NCI-H2081 (cell line): ENCODE measurements around the gene NINJ2.

Source experiments
- DNase-seq, 2 experiments: peaks; one replicate each; lab custom pipeline; 2025; lab: John Stamatoyannopoulos, UW

NINJ2 gene

DNA sequence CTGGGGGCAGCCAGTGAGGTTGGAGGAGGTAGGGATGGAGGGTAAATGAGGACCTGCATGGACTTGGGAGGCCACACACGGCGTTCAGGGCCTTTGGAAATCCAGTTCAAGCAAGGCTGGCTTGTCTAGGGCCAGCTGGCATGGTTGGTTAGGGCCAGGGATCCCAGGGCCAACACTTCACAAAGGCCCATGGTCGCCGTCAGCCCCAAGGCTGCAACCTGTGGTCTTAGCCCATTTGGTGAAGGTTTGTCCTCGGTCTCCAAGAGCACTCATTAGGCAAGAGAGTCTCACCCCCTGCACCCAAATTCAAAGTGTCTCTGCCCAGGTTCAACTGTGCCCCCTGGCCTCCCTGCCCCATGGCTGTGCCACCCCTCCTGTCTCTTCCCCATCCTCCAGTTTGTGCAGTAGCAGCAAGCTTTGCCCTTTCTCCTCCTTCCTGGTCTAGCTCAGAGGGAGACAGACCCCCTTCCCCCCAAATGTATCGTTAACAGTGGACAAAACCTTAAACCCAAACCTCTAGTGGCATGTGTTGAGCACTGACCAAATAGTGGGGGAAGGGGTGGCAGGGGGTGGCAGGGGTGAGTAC, 94.1 kb downstream of the NINJ2 start:
- no peak for DNase-seq

- DNase-seq, result no peak
Measured at GRCh38 chr12:568486-568885, 94.8 kb downstream of the NINJ2 start.

DNA sequence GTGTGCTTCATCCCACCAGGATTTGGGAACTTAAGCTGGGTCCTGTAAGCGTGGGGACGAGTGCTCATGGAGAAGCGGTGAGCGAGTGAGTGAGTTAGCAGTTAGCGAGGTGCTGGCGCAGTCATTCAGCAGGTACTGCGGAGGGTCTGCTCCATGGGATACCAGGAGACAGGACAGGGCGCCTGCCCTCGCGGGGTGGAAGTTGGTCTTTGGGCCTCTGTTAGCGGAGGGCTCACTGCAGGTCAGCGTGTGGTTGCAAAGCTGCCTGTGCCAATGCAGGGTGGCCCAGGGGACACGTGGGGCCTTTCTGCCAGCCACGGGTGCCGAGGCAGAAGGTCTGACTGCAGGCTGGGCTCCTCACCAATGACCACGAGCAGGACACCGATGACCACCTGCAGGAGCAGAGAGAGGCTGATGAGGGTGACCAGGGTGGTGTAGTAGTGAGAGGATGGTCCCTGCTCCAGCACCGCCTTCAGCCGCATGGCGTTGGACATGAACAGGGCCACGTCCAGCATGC, 97.6 kb downstream of the NINJ2 start:
- DNase-seq, result no peak

GRCh38 chr12:565161-565560, 98.1 kb downstream of the NINJ2 start:
- no peak for DNase-seq

- DNase-seq, result no peak
Measured at GRCh38 chr12:563787-564298, 99.4 kb downstream of the NINJ2 start.

DNA sequence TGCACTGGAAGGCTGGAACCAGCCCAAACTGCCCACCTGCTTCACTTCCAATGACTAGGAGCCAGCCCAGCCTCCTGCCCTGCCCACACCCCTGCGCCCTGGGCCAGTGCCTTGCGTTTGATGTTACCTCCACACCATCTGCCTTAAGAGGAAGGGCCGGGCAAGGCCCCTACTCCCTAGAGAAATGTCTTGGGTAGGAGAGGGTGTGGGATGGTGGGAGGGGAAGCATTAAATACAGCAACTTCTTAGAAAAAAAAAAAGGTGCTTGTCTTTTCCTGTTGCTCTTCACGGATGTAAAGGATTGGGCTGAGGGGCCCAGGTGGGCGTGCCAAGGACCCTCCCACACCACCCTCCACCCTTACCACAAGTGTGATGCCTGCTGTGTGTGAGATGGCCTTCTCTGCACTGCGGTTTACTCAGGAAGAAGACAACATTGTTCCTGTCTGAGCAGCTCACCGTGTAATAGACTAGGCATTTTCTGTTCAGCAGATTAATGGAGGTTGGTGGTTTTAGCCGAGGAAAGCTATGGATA, 99.9 kb downstream of the NINJ2 start:
- DNase-seq, result no peak

- DNase-seq, result no peak
Measured at GRCh38 chr12:562634-563033, 100.6 kb downstream of the NINJ2 start.

GRCh38 chr12:561908-562593, 101.2 kb downstream of the NINJ2 start:
- DNase-seq, result no peak

- DNase-seq, result no peak
Measured at GRCh38 chr12:561391-561705, 101.9 kb downstream of the NINJ2 start.

DNA sequence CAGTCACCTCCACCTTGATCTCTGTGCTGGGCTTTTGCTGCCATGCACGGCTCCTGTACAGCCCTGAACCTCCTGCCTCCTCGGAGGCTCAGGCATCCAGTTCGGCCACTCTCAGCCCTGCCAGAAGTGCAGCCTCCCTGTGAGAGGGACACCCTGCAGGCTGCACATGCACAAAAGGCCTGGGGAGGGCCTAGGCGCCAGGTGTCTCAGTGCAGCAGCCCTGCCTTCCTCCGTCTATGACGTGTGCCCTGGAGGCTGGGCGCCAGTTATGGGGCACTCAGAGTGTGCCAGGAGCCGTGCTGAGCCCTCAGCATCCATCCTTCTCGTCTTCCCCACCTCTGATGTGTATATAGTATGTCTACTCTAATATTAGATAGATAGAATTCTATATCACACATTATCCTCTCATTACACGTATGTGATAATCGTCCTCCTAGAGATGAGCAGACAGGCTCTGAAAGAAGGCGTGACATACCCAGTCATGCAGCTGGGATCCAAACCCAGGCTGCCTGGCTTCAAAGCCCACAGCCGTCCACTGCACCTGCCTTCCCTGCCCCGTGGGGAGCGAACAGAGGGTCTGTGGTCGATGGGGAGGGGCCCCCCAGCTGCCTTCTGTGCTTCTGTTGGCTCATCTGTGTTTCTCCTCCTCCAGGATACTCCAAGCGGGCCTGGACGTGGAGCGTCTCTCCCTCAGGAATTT, 102.4 kb downstream of the NINJ2 start:
- DNase-seq, result peak; percentile 25 to 46

DNA sequence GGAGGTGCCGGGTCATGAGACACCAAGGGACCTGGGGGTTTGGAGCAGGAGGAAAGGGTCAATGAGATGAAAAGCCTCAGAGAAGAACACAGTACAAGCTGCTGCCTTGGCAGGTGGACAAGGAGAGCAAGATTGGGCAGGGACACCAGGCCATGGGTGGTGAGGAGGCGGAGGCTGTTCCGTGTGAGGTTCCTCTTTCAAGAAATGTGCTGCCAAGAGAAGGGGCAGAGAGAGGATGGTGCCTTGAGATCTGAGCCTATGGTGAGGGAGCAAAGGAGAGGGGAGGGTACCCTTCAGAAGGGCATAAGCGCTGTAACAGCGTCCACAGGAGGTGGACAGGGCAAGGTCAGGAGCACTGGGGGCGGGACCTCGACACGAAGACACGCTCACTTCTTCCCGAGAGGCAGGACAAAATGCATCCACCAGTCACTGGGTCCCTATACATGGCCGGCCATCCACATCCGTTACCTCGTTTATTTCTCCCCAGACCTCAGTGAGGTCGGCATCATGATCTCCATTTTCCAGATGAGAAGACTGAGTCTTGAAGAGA, 103.3 kb downstream of the NINJ2 start:
- DNase-seq, result no peak

DNA sequence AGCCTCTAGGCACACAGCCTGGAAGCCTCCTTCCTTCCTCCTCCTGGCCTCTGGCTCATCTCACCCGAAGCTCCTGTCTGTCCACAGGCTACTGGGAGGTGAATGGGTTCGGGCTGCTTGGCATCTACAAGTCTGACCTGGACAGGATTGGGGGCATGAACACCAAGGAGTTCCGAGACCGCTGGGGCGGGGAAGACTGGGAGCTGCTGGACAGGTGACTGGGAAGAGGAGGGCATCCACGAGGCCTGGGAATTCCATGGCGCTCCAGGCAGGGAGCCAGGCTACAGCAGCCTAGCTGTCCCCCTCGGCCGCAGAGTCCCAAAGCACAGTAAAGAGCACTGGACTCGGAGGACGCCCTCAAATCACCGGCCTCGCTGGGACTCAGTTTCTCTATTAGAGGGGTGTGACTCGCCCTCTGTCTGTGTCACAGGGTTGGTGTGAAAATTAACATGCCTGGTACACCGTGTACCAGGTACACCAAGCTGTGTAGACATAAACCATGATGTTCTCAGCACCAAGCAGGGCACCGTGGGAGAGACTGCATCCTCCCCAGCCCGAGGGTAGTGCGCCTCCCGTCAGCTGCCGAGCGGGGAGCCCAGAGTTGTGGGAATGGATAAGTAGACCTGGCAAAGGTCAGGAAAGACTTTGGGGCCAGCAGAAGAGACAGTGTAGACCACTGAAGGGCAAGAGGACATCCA, 103.9 kb downstream of the NINJ2 start:
- no peak for DNase-seq

- DNase-seq, result no peak
Measured at GRCh38 chr12:558580-558979, 104.7 kb downstream of the NINJ2 start.

DNA sequence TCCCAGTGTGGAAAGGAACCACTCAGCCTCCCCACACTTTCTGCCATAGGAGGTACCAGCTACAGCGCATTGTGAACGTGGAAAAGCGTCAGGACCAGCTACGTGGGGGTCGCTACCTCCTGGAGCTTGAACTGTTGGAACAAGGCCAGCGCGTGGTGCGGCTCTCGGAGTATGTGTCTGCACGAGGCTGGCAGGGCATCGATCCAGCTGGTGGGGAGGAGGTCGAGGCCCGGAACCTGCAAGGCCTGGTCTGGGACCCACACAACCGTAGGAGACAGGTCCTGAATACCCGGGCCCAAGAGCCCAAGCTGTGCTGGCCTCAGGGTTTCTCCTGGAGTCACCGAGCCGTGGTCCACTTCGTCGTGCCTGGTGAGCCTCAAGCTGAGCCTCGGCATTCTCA, 106.7 kb downstream of the NINJ2 start:
- DNase-seq, result no peak

- no peak for DNase-seq
Measured at GRCh38 chr12:554001-554285, 109.3 kb downstream of the NINJ2 start.

GRCh38 chr12:553216-554000, 109.8 kb downstream of the NINJ2 start:
- no peak for DNase-seq

DNA sequence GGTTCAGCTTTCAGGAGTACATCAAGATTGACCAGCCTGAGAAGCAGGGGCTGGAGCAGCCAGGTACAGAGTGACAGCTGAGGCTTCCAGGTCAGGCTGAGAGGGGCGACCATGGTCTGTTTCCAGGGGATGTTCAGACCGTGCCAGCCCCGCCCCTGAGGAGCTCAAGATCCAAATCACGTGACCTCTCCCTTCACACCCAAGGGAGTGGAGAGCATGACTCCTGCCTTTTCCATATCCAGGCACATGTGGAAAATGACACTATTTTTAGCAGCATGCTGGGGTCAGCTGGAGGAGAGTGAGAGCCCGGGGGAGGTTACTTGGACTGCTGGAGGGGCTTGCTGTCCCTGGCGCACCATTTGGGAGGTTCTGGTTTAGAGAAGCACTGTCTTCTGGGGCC, 110.8 kb downstream of the NINJ2 start:
- no peak for DNase-seq

DNA sequence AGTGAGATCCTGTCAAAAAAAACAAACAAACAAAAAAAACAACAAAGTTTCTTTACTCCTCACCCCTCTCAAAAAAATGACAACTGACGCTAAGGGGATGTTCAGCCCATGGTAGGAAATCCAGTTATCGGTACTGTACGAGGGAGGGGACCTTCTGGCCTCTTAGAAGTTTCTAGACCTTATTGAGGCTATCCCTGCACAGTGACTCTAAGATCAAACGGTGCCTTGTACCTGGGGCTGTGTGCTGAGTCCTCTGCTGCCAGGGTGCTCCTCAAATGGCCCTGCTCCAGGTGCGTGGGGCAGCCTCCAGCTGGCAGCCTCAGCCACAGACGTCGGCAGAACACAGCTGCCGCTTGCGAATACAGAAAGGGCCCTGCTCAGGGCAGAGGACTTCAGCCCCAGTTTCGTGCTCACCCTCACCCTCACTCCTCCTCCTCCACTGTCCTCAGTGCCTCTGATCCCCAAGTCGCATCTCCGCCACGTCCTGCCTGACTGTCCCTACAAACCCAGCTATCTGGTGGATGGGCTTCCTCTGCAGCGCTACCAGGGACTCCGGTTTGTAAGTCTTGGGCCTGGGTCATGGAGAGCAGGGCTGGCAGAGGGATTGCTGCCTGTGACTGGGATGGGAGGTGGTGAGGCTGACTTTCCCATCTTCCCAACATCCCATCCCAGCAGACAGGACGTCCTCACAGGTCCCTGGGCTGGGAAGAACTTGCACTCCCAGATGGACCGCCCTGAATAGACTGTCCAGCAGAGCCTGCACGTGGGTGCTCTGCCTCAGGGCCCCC, 112.6 kb downstream of the NINJ2 start:
- no peak for DNase-seq

DNA sequence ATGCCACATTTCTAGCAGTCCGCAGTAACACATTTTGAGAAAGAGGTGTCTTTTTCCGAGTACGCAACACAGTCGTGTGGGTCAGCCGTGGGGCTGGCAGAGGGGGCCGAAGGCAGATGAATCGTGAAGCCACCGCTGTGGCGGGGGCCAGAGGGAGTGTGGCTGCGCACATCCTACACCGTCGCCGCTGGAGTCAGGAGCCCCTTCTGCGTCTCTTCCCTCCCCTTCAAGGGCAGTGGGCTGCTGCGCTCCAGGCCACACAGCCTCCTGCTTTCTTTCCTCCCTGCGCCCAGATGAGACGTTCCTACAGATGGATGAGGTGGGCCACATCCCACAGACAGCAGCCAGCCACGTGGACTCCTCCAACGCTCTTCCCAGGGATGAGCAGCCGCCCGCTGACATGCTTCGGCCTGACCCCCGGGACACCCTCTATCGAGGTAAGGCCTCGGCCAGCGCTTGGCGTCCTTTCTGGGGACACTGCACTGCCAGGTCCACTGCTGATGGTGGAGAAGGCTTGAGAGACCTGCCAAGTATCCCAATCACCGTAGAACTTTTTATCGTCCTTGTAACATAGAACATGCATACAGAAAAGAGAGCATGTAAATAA, 113.7 kb downstream of the NINJ2 start:
- DNase-seq, result no peak

- DNase-seq, result no peak
Measured at GRCh38 chr12:547883-548470, 115.3 kb downstream of the NINJ2 start.
